ENCODE results near the gene ERP27.

- TF ChIP-seq CTCF (optimal IDR thresholded peaks at IDR 0.05 in 1 of 3, IDR thresholded peaks at IDR 0.05 in 1 of 3, conservative IDR thresholded peaks at IDR 0.05 in 1 of 3; ENCODE audit: extremely low read depth in 1 of 3, insufficient read depth in 2 of 3, low read length in 3 of 3) (no peak), EZH2 (IDR thresholded peaks at IDR 0.05; ENCODE audit: low read length) (no peak)
Measured at GRCh38 chr12:14984036-14984435, 45.7 kb upstream of the ERP27 start.

All from keratinocyte (primary cell).